Forelimb muscle (tissue), 1 donor: Measurements from ENCODE around the gene TMEM109. TPM values are rescaled to one million over a fixed set of nuclear protein-coding genes. Genes with fewer than 3 reads are reported as not detected.

ENCODE experiments used
- DNase-seq: peaks from one replicate; pipeline ENCODE4 v3.0.0-alpha.2; 2013; ENCODE audit warnings: low read depth
- polyA plus RNA-seq: library from polyadenylated mRNA; unstranded; fragments of 120-200 nt; gene quantifications from one replicate; pipeline ENCODE4 v1.2.1, GENCODE V29; 2013; ENCODE audit not compliant: insufficient read length

Gene TMEM109
- polyA plus RNA-seq, 1 donor: 99.9 TPM

GRCh38 chr11:60910281-60910687, 3.7 kb upstream of the TMEM109 start:
- no peak for DNase-seq

- DNase-seq: no peak
Measured at GRCh38 chr11:60910711-60911380, 3.1 kb upstream of the TMEM109 start.

GRCh38 chr11:60912223-60912850, 1.6 kb upstream of the TMEM109 start:
- no peak for DNase-seq

GRCh38 chr11:60912851-60913528, 968 bp upstream of the TMEM109 start:
- DNase-seq: no peak

- no peak for DNase-seq
Measured at GRCh38 chr11:60914633-60915247, 782 bp downstream of the TMEM109 start.

- no peak for DNase-seq
Measured at GRCh38 chr11:60915248-60915914, 1.4 kb downstream of the TMEM109 start.

- no peak for DNase-seq
Measured at GRCh38 chr11:60916669-60917206, 2.8 kb downstream of the TMEM109 start.

- DNase-seq: no peak
Measured at GRCh38 chr11:60917267-60917666, 3.3 kb downstream of the TMEM109 start.

- no peak for DNase-seq
Measured at GRCh38 chr11:60918251-60918938, 4.4 kb downstream of the TMEM109 start.

- no peak for DNase-seq
Measured at GRCh38 chr11:60918939-60919265, 4.9 kb downstream of the TMEM109 start.

- no peak for DNase-seq
Measured at GRCh38 chr11:60919320-60919719, 5.4 kb downstream of the TMEM109 start.

GRCh38 chr11:60919956-60920355, 6.0 kb downstream of the TMEM109 start:
- DNase-seq: no peak

GRCh38 chr11:60921259-60921658, 7.3 kb downstream of the TMEM109 start:
- no peak for DNase-seq

GRCh38 chr11:60921777-60922335, 7.9 kb downstream of the TMEM109 start:
- DNase-seq: no peak

GRCh38 chr11:60922906-60923305, 8.9 kb downstream of the TMEM109 start:
- DNase-seq: no peak

GRCh38 chr11:60923326-60923725, 9.4 kb downstream of the TMEM109 start:
- no peak for DNase-seq

GRCh38 chr11:60923800-60924109, 9.8 kb downstream of the TMEM109 start:
- DNase-seq: no peak

GRCh38 chr11:60924110-60924905, 10.3 kb downstream of the TMEM109 start, which contains the start of gene TMEM132A:
TMEM132A (plus strand) TSS chr11:60924460; CDS start chr11:60924634, 174 bp downstream.
- DNase-seq: no peak

GRCh38 chr11:60924906-60925853, 11.2 kb downstream of the TMEM109 start:
- no peak for DNase-seq
